ENCODE results near the gene PAQR5.
A peak's percentile ranks its signal among the peaks of the same experiment; 100 is the strongest.
"Not testable (repeated sequence)": the region's sequence is repeated elsewhere in the genome, so short reads cannot be mapped to it uniquely, and the experiment has no call there.

The PAQR5 gene

GRCh38 chr15:69358850-69359249, 60.1 kb downstream of the PAQR5 start:
- DNase-seq: no peak

- no peak for DNase-seq
These were observed 61.0 kb downstream of the PAQR5 start for GRCh38 chr15:69359722-69360121.

- DNase-seq: no peak
These were observed 61.9 kb downstream of the PAQR5 start for GRCh38 chr15:69360642-69361041.

- no peak for DNase-seq
These were observed 68.5 kb downstream of the PAQR5 start for GRCh38 chr15:69367236-69367635.

GRCh38 chr15:69369631-69370030, 70.9 kb downstream of the PAQR5 start:
- DNase-seq: no peak

GRCh38 chr15:69373406-69373805, 74.7 kb downstream of the PAQR5 start:
- no peak for DNase-seq

GRCh38 chr15:69375151-69375790, 76.6 kb downstream of the PAQR5 start:
- no peak for DNase-seq

GRCh38 chr15:69377216-69377970, 78.7 kb downstream of the PAQR5 start:
- no peak for DNase-seq

GRCh38 chr15:69380100-69380725, 81.5 kb downstream of the PAQR5 start:
- DNase-seq: no peak

GRCh38 chr15:69380726-69381105, 82.0 kb downstream of the PAQR5 start:
- DNase-seq: no peak

GRCh38 chr15:69382176-69382575, 83.5 kb downstream of the PAQR5 start:
- not testable (repeated sequence) for DNase-seq

GRCh38 chr15:69384066-69384465, 85.4 kb downstream of the PAQR5 start:
- not testable (repeated sequence) for DNase-seq

GRCh38 chr15:69384626-69385598, 86.2 kb downstream of the PAQR5 start:
- DNase-seq: no peak

GRCh38 chr15:69385831-69386230, 87.1 kb downstream of the PAQR5 start:
- no peak for DNase-seq

- no peak for DNase-seq
These were observed 87.6 kb downstream of the PAQR5 start for GRCh38 chr15:69386284-69386683.

- DNase-seq: peak; percentile 53
These were observed 89.6 kb downstream of the PAQR5 start for GRCh38 chr15:69388260-69388705.

- DNase-seq: no peak
These were observed 90.7 kb downstream of the PAQR5 start for GRCh38 chr15:69389426-69389825.

- peak; percentile 63 for DNase-seq
These were observed 91.9 kb downstream of the PAQR5 start for GRCh38 chr15:69390575-69390974.

GRCh38 chr15:69391046-69391757, 92.5 kb downstream of the PAQR5 start:
- no peak for DNase-seq

GRCh38 chr15:69392352-69392751, 93.6 kb downstream of the PAQR5 start:
- DNase-seq: no peak

- DNase-seq: no peak
These were observed 95.2 kb downstream of the PAQR5 start for GRCh38 chr15:69393831-69394491.

All from T1000 (cell line).